ENCODE measurements around the gene SDC4.

The SDC4 gene

GRCh38 chr20:45318386-45318939 is 29.8 kb downstream of the SDC4 start:
- DNase-seq (ENCODE audit: low spot score) = no peak

- no peak for DNase-seq (ENCODE audit: low spot score)
Observed at GRCh38 chr20:45317826-45318225, 30.4 kb downstream of the SDC4 start.

GRCh38 chr20:45316150-45317080 is 31.8 kb downstream of the SDC4 start:
- DNase-seq (ENCODE audit: low spot score) = no peak

GRCh38 chr20:45315672-45316071 is 32.6 kb downstream of the SDC4 start:
- DNase-seq (ENCODE audit: low spot score) = no peak

GRCh38 chr20:45313943-45314342 is 34.3 kb downstream of the SDC4 start:
- DNase-seq (ENCODE audit: low spot score) = no peak

GRCh38 chr20:45313065-45313695 is 35.0 kb downstream of the SDC4 start:
- DNase-seq (ENCODE audit: low spot score) = no peak

- DNase-seq (ENCODE audit: low spot score) = no peak
Observed at GRCh38 chr20:45312241-45312640, 36.0 kb downstream of the SDC4 start.

GRCh38 chr20:45311589-45312211 is 36.5 kb downstream of the SDC4 start:
- DNase-seq (ENCODE audit: low spot score) = no peak

- DNase-seq (ENCODE audit: low spot score) = no peak
Observed at GRCh38 chr20:45309075-45309474, 39.1 kb downstream of the SDC4 start.

GRCh38 chr20:45308117-45308778 is 40.0 kb downstream of the SDC4 start, which contains the start of gene MATN4:
TSS of gene MATN4 (minus strand) at chr20:45308299. CDS start at chr20:45305582, 2,717 bp downstream.
- DNase-seq (ENCODE audit: low spot score) = no peak

- no peak for DNase-seq (ENCODE audit: low spot score)
Observed at GRCh38 chr20:45307076-45307640, 41.1 kb downstream of the SDC4 start.

GRCh38 chr20:45306431-45306982 is 41.7 kb downstream of the SDC4 start, which contains the start of gene RBPJL:
TSS of gene RBPJL (plus strand) at chr20:45306840. CDS start at chr20:45306923, 83 bp downstream.
- no peak for DNase-seq (ENCODE audit: low spot score)

GRCh38 chr20:45305262-45305661 is 43.0 kb downstream of the SDC4 start:
- DNase-seq (ENCODE audit: low spot score) = no peak

GRCh38 chr20:45304464-45304999 is 43.7 kb downstream of the SDC4 start:
- DNase-seq (ENCODE audit: low spot score) = no peak

- no peak for DNase-seq (ENCODE audit: low spot score)
Observed at GRCh38 chr20:45303586-45304463, 44.4 kb downstream of the SDC4 start.

GRCh38 chr20:45301824-45302271 is 46.4 kb downstream of the SDC4 start:
- no peak for DNase-seq (ENCODE audit: low spot score)

- DNase-seq (ENCODE audit: low spot score) = no peak
Observed at GRCh38 chr20:45300961-45301360, 47.3 kb downstream of the SDC4 start.

- no peak for DNase-seq (ENCODE audit: low spot score)
Observed at GRCh38 chr20:45299786-45300185, 48.4 kb downstream of the SDC4 start.

- DNase-seq (ENCODE audit: low spot score) = no peak
Observed at GRCh38 chr20:45297786-45298497, 50.3 kb downstream of the SDC4 start.
